Airway epithelial cell (primary cell): ENCODE measurements around the gene APRT. TPM values are rescaled to one million over a fixed set of nuclear protein-coding genes. Genes with fewer than 3 reads are reported as not detected.

Experiments used
- total RNA-seq: library from RNA; depleted of rRNA; stranded (reverse); fragments of >200 nt; gene quantifications from 2 replicates; pipeline ENCODE4 v1.2.3, GENCODE V29; 2015

The APRT gene, protein sequence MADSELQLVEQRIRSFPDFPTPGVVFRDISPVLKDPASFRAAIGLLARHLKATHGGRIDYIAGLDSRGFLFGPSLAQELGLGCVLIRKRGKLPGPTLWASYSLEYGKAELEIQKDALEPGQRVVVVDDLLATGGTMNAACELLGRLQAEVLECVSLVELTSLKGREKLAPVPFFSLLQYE
- total RNA-seq = 296 and 338 TPM in 2 replicates

GRCh38 chr16:88811769-88812512 is at the start of gene APRT:
Gene APRT, minus strand, starts transcription at chr16:88811928. Its CDS starts 29 bp downstream, at chr16:88811899.

DNA sequence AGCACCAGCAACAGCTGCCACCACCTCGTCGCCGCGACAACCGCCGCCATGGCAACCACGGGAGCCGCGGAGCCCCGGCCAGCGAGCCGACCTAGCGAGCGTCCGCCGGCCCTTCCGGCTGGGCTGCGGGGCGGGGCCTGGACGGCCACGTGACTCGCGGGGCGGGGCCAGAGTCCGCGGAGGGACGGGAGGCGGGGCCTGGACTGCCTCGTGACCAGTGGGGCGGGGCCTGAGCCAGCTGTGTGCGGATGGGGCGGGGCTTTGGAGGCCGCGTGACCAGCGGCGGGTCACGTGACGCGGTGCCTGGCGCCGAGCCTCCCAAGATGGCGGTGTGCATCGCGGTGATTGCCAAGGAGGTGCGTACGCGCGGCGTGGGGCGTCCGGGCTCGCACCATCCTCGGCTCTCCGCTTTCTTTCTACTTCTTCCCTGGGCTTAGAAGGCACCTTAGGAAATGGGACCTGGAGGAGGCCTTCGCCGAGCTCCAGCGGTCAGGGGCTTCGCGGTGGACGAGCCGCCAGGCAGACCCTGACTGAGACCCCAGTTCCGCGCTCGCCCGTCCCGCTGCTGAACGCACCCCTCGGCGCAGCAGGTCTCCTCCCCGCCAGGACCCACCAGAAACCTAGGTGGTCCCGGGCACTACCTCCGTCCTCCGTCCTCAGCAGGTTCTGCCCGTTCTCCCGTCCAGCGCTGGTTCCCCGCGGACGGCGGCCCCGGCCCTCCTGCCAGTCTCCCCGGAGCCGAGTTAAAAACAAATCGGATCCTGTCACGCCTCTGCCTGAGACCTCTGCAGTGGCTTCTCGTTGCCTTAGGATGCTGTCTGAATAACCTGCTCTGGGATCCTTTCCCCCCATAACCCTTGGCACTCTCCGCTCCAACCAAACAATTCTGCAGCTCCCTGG is 45.4 kb upstream of the APRT start, which contains the start of the genes GALNS and TRAPPC2L:
GALNS (minus strand) TSS at position 120 of the 900 bp plus-strand sequence; CDS start at position 50, 70 bp downstream.
TRAPPC2L (plus strand) TSS at position 300 of the 900 bp plus-strand sequence; CDS start at position 324, 24 bp downstream.

DNA sequence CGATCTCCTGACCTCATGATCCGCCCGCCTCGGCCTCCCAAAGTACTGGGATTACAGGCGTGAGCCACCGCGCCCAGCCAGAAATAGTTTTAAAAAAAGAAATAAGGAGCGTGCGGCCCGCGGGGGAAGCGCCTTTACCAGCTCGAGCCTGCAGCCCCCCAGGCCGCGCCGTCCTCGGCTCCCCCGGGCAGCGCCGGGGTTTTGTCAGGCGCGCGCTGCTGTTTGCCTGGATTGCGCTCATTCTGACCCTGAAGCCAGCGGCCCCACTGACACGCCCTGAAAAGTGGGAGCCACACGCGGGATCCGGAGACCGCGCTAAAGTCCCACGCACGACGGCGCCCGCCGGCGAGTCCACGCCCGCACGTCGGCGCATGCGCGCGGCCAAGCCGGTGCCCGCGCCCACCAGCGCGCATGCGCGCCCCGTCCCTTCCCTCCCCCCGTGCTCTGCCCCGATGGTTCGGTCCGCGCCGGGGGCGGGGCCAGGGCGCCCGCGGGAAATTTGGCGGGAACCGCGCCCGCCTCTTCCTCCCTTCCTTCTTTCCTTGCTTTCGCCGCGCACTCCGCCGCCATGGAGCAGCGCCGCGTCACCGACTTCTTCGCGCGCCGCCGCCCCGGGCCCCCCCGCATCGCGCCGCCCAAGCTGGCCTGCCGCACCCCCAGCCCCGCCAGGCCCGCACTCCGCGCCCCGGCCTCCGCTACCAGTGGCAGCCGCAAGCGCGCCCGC is 8.3 kb downstream of the APRT start, which contains the start of gene CDT1:
CDT1 (plus strand) TSS at position 526 of the 724 bp plus-strand sequence; CDS start at position 569, 43 bp downstream.

GRCh38 chr16:88785106-88785924 is 26.4 kb downstream of the APRT start, which contains the start of gene PIEZO1:
Gene PIEZO1, minus strand, starts transcription at chr16:88785220. Its CDS starts 256 bp downstream, at chr16:88784964.

Other genes starting within 250 kb of the APRT start
- 16.2 and 18.2 TPM in 2 replicates for gene ZC3H18, start 241.5 kb downstream of the APRT start, total RNA-seq
- not detected in 2 replicates for gene IL17C, start 173.4 kb downstream of the APRT start, total RNA-seq
- gene CYBA, start 160.9 kb downstream of the APRT start, total RNA-seq = 259 and 301 TPM in 2 replicates
- gene MVD, start 148.8 kb downstream of the APRT start, total RNA-seq = 198 and 203 TPM in 2 replicates
- 0.70 and 0.71 TPM in 2 replicates for gene SNAI3, start 125.4 kb downstream of the APRT start, total RNA-seq
- 19.7 and 24.0 TPM in 2 replicates for gene RNF166, start 105.5 kb downstream of the APRT start, total RNA-seq
- 13.7 and 15.0 TPM in 2 replicates for gene CTU2, start 105.4 kb downstream of the APRT start, total RNA-seq
- gene PIEZO1, start 26.7 kb downstream of the APRT start, total RNA-seq = 192 and 206 TPM in 2 replicates
- gene CDT1, start 8.1 kb downstream of the APRT start, total RNA-seq = 55.9 and 56.5 TPM in 2 replicates
- 10.1 and 18.1 TPM in 2 replicates for gene GALNS, start 45.0 kb upstream of the APRT start, total RNA-seq
- gene TRAPPC2L, start 45.2 kb upstream of the APRT start, total RNA-seq = 38.0 and 46.8 TPM in 2 replicates
- not detected in 2 replicates for gene PABPN1L, start 54.7 kb upstream of the APRT start, total RNA-seq
- gene CBFA2T3, start 165.3 kb upstream of the APRT start, total RNA-seq = 0.09 and 0.63 TPM in 2 replicates